ENCODE measurements around the gene KCNJ6.
A peak's percentile ranks its signal among the peaks of the same experiment; 100 is the strongest.
"Not testable (repeated sequence)": the region's sequence is repeated elsewhere in the genome, so short reads cannot be mapped to it uniquely, and the experiment has no call there.

The KCNJ6 gene

DNA sequence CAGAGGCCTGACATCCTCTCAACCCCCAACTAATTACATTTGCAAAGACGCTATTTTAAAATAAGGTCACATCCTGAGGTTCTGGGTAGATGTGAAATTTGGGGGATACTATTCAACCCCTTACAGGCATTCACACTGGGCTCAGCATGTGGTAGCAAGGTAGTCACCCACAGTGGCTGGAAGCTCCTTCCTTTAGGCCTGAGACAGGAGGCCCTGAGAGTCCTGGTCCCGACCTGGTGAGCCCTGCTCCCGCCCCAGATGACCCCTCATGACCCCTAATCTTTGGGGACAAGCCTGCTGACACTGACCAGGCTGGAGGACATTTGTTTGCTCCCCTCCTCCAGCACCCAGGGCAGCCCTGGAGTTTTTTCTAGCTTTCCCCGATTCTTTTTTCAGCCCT, 323.8 kb downstream of the KCNJ6 start:
- no peak for DNase-seq

DNA sequence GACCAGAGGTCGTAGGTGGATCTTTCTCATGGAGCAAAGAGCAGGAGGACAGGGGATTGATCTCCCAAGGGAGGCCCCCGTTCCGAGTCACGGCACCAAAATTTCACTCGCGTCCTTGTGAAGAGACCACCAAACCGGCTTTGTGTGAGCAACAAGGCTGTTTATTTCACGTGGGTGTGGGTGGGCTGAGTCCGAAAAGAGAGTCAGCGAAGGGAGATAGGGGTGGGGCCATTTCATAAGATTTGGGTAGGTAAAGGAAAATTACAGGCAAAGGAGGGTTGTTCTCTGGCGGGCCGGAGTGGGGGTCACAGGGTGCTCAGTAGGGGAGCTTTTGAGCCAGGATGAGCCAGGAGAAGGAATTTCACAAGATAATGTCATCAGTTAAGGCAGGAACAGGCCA, 324.3 kb downstream of the KCNJ6 start:
- DNase-seq, result not testable (repeated sequence)

DNA sequence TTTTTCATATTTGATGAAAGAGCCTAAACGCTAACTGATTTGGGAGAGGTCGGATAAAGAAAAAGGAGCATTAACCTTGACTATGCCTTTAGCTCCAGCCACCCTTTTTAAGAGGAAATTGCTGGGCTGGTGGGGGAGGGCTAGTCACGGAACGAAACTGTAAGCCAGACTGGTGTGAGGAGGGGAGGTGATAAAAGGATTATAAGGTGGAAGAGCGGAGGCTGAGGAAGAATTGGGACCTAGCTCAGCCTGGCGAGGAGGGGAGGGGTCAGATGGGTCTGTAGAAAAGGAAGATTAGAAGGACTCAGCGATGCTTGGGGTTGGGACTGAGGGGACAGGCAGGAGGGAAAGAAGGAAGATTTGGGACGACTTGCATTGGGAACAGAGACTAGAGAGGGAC, 325.4 kb downstream of the KCNJ6 start:
- not testable (repeated sequence) for DNase-seq

- not testable (repeated sequence) for DNase-seq
These were observed 327.6 kb downstream of the KCNJ6 start for GRCh38 chr21:37588644-37589043.

DNA sequence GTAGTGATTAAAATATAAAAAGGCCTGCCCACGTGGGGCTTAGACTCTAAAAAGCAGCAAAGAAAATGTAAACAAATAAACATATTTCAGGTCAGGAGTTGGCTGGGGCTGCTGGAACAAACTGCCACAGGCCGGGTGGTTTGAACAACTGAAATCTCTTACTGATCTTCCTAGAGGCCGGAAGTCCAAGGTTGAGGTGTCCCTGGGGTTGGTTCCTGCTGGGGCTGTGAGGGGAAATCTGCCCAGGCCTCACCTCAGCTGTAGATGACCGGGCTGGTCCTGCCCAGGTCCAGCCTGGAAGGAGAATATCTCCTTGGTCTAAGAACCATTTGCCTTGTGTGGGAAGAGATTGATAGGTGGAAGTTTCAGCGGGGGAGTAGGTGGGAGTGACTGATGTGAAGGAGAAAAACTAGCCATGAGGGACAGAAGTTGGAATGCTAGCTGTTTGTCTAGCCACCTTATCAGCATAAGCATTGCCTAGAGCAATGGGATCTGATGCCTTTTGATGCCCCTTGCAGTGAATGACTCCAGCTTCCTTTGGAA, 328.6 kb downstream of the KCNJ6 start:
- no peak for DNase-seq

GRCh38 chr21:37587203-37587602, 329.1 kb downstream of the KCNJ6 start:
- no peak for DNase-seq

- DNase-seq, result no peak
These were observed 333.7 kb downstream of the KCNJ6 start for GRCh38 chr21:37582590-37582989.

GRCh38 chr21:37580666-37581065, 335.6 kb downstream of the KCNJ6 start:
- DNase-seq, result no peak

DNA sequence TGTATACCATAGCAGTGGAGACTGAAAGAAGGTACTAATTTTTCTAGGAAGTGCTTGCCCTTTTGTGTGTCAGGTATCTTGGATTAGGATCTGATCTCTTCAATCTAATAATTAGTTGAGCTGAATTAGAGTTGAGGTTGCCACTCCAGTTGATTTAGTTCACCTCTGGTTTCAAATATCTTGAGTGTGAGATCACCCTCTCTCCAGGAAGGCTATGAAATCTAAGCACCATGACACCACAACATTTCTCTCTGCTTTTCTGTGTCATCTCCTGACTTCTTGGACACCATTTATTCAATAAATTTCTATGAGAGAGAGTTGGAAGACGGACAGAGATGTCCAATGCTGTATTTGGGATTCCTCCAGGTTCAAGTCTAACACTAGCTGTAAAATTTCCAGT, 336.9 kb downstream of the KCNJ6 start:
- no peak for DNase-seq

DNA sequence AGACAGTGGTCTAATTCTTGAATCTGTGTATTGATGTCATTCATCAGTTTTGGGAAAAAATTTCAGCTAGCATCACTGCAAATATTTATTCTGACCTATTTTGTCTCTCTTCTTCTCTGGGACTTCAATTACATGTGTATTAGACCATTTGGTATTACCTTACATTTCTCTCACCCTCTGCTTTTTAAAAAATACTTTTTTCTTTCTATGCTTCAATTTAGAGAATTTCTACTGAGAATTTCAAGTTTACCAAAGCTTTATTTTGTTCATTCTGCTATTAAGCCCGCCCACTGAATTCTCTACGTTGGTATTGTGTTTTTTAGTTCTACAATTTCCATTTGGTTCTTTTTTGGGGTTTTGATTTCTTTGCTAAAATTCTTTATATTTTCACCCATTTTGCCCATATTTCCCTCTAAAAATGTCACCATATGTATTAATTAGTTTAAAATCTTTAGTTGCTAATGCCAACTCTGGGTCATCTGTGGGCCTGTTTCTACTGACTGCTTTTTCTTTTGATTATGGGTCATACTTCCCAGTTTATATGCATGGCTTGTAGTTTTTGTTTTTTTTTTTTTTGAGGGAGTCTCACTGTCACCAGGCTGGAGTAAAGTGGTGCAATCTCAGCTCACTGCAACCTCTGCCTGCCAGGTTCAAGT, 337.7 kb downstream of the KCNJ6 start:
- no peak for DNase-seq

GRCh38 chr21:37576929-37577328, 339.3 kb downstream of the KCNJ6 start:
- not testable (repeated sequence) for DNase-seq

GRCh38 chr21:37575580-37575979, 340.7 kb downstream of the KCNJ6 start:
- DNase-seq, result no peak

GRCh38 chr21:37574751-37575150, 341.5 kb downstream of the KCNJ6 start:
- no peak for DNase-seq

DNA sequence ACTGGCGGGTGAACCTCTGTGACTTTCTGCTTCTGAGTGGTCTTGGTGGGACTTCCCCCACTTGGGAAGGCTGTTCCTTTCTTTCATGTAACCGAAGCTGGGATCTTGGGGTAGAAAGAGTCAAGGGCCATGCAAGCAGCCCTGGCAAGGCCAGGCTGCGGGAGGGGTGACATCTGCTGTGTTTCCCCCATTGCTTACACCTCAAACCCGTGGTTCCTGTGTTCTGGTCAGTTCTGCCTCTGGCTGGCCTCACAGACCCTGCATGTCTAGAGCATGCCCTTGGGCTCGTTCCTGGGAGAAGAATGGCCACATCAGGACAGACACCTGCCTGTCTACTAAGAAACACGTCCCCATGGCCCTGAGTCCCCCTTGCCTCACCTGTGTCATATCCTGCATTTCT, 341.9 kb downstream of the KCNJ6 start:
- no peak for DNase-seq

DNA sequence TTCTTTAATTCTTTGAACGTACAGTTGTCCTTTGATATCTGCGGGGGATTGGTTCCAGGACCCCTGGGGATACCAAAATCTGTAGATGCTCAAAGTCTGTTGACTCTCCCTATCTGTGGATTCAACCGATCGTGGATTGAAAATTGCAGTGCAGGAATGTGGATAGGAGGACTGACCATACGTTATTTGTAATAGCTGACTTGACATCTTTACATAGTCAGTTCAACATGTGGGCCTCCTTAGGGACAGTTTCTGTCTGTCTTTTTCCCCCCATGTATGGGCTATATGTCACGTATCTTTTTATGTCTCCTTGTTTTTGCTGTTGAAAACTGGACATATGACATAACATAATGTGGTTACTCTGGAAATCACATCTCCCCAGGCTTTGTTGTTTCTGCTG, 344.8 kb downstream of the KCNJ6 start:
- no peak for DNase-seq

GRCh38 chr21:37568916-37569315, 347.3 kb downstream of the KCNJ6 start:
- DNase-seq, result no peak

DNA sequence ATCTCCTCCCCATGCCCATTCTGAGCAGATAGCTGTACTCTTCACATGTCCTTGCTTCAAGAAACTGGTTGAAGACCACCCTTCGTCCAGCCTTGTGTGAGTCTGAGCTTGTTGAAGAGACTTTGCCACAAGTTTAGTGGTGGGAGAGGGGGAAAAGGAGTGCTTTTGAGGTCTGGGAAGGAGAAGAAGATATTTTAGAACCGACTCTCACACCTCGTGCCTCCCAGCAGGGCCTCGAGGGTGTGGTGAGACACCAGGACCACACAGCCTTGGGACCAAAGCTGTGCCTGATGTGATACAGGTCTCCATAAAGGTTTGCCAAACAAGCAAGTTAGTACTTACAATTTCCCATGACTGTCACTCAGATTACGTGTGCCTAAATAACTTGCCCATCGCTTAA, 347.8 kb downstream of the KCNJ6 start:
- DNase-seq, result no peak

DNA sequence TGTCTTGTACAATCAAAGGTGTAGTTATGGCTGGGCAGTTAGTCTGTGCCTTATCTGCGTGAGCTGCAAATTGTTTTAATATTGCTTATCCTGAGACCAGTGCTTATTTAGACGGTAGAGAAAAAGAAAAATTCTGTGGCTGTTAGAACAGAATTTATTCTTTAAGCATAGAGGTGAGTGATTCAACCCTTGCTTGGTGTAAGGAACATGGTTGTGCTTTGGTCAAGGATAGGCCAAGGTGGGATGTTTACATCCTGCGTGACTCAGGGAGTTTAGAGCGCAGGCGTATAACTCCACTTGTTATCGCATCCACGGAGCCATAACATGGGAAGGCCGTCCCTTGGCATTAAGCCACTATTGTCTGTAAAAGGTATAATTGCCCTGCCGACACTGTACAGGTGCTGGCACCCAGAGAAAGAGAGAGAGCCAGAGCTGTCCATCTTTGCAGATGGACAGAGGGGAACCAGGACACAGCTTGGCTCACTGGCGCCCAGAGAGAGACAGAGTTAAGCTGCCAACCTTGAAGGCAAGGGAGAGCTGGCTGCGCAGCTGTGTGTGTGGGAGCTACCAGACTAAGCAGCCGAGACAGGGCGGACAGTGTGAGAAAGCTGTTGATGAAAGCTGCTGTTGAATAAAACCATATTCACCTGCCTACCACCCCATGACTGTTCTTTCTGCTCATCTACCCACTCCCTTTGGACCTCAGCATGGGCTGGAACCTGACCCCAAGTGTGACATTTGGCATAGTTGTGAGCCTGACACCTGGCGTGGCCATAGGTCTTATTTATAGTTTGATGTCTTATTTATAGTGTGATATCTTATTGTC, 349.3 kb downstream of the KCNJ6 start:
- DNase-seq, result no peak

- DNase-seq, result no peak
These were observed 350.6 kb downstream of the KCNJ6 start for GRCh38 chr21:37565530-37566223.

GRCh38 chr21:37564924-37565529, 351.2 kb downstream of the KCNJ6 start:
- no peak for DNase-seq

DNA sequence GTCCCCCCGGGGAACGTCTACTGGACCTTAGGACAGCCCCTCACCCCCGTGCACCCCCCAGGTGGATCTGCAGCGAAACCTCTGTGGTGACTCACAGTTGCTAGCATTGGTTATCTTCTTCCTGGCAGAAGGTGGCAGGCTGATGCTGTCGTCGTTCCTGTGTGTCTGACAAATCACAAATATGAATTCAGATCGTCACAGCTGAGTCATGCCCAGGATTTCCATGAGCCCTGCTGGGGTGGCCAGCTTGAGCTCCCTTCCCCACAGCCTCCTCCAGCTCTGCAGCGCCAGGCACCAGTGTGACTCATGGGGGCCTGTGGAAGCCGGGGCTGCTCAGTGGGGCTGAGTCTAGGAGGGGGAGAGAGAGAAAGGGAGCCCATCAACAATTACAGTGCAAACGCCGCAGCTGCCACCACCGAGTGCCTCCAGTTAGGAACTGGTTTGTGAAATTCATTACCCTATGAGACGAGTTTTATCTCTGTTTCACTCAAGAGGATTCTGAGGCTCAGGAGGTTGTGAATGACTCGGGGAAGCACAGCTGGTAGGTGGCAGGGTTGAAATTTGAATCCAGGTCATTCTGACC, 351.8 kb downstream of the KCNJ6 start:
- DNase-seq, result peak; percentile 76

GRCh38 chr21:37563641-37564340, 352.5 kb downstream of the KCNJ6 start:
- DNase-seq, result peak; percentile 88

Measured in activated effector memory CD4-positive, alpha-beta T cell treated with Interleukin-2 at 50 U/mL for 16 hours (primary cell).